ENCODE results near the gene MYRIP.

MYRIP gene

DNA sequence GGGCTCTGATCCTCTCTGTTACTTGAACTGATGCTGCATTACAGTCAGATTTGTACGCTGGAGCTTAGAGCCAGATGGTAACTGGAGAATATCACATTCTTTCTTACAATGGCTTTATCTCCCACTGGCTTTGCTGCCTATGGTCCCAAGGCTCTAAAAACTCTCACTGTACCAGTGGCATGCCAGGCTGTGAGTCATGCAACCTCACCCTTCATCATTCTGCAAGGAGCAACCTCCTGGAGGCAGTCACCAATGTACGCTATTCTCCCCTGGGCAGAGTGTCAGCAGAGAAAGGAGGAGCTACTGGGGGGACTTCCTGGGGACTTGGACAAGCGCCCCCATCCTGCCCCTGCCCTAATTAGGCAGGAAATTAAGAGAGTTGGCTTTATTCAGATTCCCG is 402.2 kb downstream of the MYRIP start:
- DNase-seq (ENCODE audit: low spot score) (no peak), ATAC-seq (ENCODE audit: low read depth) (peak; percentile 72; the same call in 2 of the 3 replicates)
- H3K36me3 ChIP-seq (ENCODE audit: low read depth) = no peaks in the 10 kb centered on the region
- no peak overlapping the region for H3K4me3 ChIP-seq (ENCODE audit: severe bottlenecking)
- TF ChIP-seq, protein P1, sequence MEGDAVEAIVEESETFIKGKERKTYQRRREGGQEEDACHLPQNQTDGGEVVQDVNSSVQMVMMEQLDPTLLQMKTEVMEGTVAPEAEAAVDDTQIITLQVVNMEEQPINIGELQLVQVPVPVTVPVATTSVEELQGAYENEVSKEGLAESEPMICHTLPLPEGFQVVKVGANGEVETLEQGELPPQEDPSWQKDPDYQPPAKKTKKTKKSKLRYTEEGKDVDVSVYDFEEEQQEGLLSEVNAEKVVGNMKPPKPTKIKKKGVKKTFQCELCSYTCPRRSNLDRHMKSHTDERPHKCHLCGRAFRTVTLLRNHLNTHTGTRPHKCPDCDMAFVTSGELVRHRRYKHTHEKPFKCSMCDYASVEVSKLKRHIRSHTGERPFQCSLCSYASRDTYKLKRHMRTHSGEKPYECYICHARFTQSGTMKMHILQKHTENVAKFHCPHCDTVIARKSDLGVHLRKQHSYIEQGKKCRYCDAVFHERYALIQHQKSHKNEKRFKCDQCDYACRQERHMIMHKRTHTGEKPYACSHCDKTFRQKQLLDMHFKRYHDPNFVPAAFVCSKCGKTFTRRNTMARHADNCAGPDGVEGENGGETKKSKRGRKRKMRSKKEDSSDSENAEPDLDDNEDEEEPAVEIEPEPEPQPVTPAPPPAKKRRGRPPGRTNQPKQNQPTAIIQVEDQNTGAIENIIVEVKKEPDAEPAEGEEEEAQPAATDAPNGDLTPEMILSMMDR (IDR thresholded peaks at IDR 0.05; ENCODE audit: poor library complexity, severe bottlenecking) = no peak
- no peaks in the 10 kb centered on the region for H3K27me3 ChIP-seq (ENCODE audit: insufficient read depth, poor library complexity, severe bottlenecking)
- no peaks in the 10 kb centered on the region for H3K9me3 ChIP-seq (ENCODE audit: severe bottlenecking)
- H3K27ac ChIP-seq (ENCODE audit: poor library complexity, severe bottlenecking) = no peak overlapping the region
- peaks cover 4% of the 10 kb centered on the region for H3K4me1 ChIP-seq (ENCODE audit: insufficient read depth, poor library complexity, severe bottlenecking)

DNA sequence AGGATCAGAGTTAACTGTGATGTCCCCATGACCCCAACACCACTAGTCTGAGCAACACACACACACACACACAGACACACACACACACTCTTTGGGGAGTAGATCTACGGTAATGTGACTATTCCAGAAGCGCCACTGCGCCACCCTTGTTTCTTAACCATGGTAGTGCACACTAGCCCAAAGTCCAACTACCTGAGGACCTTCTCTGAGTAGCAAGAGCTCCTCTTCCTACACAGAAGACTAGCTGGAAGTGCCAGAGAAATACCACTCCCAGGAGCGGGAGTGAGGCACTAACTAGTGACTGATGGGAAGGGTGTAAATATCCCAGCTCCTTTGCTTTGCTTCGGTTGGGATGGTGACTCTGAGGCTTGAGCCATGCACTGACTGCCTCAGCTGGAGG is 404.1 kb downstream of the MYRIP start:
- no peaks in the 10 kb centered on the region for H3K36me3 ChIP-seq (ENCODE audit: low read depth)
- no peaks in the 10 kb centered on the region for H3K9me3 ChIP-seq (ENCODE audit: severe bottlenecking)
- ATAC-seq (ENCODE audit: low read depth) = no peak
- no peak for DNase-seq (ENCODE audit: low spot score)
- no peak overlapping the region for H3K27ac ChIP-seq (ENCODE audit: poor library complexity, severe bottlenecking)
- TF ChIP-seq, protein P1 (IDR thresholded peaks at IDR 0.05; ENCODE audit: poor library complexity, severe bottlenecking) = no peak
- no peaks in the 10 kb centered on the region for H3K27me3 ChIP-seq (ENCODE audit: insufficient read depth, poor library complexity, severe bottlenecking)
- H3K4me1 ChIP-seq (ENCODE audit: insufficient read depth, poor library complexity, severe bottlenecking) = no peaks in the 10 kb centered on the region
- no peak overlapping the region for H3K4me3 ChIP-seq (ENCODE audit: severe bottlenecking)

DNA sequence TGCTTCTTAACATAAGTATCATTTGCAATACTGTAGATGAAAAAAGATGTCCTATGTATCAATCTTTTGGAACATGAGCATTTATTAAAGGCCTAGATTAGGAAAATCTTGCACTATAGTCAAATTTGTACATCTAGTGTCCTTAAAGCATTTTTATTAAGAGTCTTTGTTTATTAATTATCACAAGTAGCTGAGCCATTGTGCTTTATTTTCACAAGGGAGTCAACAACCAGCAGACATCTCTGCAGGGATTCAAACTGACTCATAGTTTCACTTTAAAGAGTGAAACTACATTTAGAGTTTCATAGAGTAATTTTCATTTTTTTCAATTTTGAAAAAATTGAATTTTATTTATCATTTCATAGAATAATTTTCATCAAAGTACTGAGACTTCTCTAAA is 405.6 kb downstream of the MYRIP start:
- H3K4me1 ChIP-seq (ENCODE audit: insufficient read depth, poor library complexity, severe bottlenecking) = no peaks in the 10 kb centered on the region
- no peaks in the 10 kb centered on the region for H3K27me3 ChIP-seq (ENCODE audit: insufficient read depth, poor library complexity, severe bottlenecking)
- no peak for DNase-seq (ENCODE audit: low spot score)
- H3K27ac ChIP-seq (ENCODE audit: poor library complexity, severe bottlenecking) = no peak overlapping the region
- no peaks in the 10 kb centered on the region for H3K36me3 ChIP-seq (ENCODE audit: low read depth)
- H3K9me3 ChIP-seq (ENCODE audit: severe bottlenecking) = no peaks in the 10 kb centered on the region
- ATAC-seq (ENCODE audit: low read depth) = no peak
- H3K4me3 ChIP-seq (ENCODE audit: severe bottlenecking) = no peak overlapping the region
- TF ChIP-seq, protein P1 (IDR thresholded peaks at IDR 0.05; ENCODE audit: poor library complexity, severe bottlenecking) = no peak

DNA sequence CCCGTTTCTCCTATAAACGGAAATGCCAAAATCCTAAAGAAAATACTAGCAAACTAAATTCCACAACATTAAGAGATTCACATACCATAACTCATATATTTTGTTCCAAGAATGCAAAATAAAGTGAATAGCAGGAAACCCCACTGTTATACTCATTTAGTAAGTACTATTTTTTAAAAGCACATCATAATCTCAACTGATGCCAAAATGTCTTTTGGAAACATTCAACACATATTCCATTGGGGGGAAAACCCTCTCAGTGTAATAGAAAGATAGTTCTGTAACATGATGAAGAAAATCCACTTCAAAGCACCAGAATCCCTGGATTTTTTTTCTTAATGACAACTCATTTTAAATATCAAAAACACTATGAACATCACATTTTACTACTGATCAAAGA is 407.1 kb downstream of the MYRIP start:
- Histone ChIP-seq H3K4me1 (ENCODE audit: insufficient read depth, poor library complexity, severe bottlenecking) (no peaks in the 10 kb centered on the region), H3K9me3 (ENCODE audit: severe bottlenecking) (no peaks in the 10 kb centered on the region), H3K27ac (ENCODE audit: poor library complexity, severe bottlenecking) (no peak overlapping the region), H3K27me3 (ENCODE audit: insufficient read depth, poor library complexity, severe bottlenecking) (no peaks in the 10 kb centered on the region), H3K4me3 (ENCODE audit: severe bottlenecking) (no peak overlapping the region), H3K36me3 (ENCODE audit: low read depth) (no peaks in the 10 kb centered on the region)
- TF ChIP-seq, protein P1 (IDR thresholded peaks at IDR 0.05; ENCODE audit: poor library complexity, severe bottlenecking) = no peak
- no peak for DNase-seq (ENCODE audit: low spot score)
- ATAC-seq (ENCODE audit: low read depth) = no peak

DNA sequence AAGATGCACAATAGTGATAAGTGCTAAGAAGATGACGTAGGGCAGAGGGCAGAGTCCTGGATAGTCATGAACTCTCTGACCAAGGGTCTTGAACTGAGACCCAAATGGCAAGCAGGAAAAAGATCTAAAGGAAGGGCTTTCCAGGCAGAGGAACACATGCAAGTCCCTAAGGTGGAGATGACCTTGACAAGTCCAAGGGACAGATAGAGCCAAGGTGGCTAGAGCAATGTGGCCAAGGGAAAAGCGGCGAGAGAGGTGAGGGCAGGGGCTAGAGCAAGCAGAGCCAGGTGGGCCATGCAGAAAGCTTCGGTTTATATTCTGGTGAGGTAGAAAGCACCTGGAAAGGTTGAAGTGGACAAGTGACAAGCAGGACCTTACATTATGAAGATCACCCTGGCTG is 414.4 kb downstream of the MYRIP start:
- Histone ChIP-seq H3K4me1 (ENCODE audit: insufficient read depth, poor library complexity, severe bottlenecking) (no peaks in the 10 kb centered on the region), H3K36me3 (ENCODE audit: low read depth) (no peaks in the 10 kb centered on the region), H3K27me3 (ENCODE audit: insufficient read depth, poor library complexity, severe bottlenecking) (no peaks in the 10 kb centered on the region), H3K9me3 (ENCODE audit: severe bottlenecking) (no peaks in the 10 kb centered on the region), H3K4me3 (ENCODE audit: severe bottlenecking) (no peak overlapping the region), H3K27ac (ENCODE audit: poor library complexity, severe bottlenecking) (no peak overlapping the region)
- DNase-seq (ENCODE audit: low spot score) (no peak), ATAC-seq (ENCODE audit: low read depth) (no peak)
- TF ChIP-seq, protein P1 (IDR thresholded peaks at IDR 0.05; ENCODE audit: poor library complexity, severe bottlenecking) = no peak
